NCI-H2081 (cell line): ENCODE data around the gene ZBTB37.
"Not testable (repeated sequence)": the region's sequence is repeated elsewhere in the genome, so short reads cannot be mapped to it uniquely, and the experiment has no call there.

Experiments
- DNase-seq, 2 experiments: peaks; one replicate each; lab custom pipeline; 2025; lab: John Stamatoyannopoulos, UW

ZBTB37 gene

DNA sequence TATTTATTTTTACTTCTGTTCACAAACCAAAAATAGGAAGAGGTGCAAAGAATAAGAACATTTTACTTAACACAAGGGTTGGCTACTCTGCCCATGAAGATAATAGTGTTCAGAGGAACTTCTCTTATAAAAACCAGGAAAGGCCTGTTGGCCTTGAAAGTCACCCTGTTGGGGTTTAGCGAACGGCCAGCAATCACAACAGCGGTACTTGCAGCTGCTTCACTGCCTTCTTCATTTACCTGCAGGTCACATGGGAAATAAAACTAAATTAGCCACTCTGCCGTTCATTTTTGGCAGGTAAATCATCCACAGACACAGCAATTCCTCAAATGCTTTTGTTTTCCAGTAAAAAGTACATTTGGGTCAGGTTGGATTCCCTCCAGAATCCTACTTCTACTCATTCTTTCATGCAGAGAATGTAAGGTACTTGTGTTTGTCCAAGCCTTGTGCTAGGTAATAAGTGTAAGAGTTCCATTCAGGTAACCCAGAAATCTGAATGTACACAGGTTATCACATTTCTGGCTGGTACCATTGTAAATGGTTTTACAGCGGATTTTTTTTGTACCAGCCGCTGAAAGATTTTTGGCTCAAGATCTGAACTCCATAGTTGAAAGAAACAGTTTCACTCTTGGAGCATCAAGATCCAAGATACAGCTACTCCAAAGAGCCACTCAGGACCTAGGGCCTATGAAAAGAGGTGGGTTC, 35.8 kb downstream of the ZBTB37 start:
- DNase-seq = peak; percentile 8 to 72

DNA sequence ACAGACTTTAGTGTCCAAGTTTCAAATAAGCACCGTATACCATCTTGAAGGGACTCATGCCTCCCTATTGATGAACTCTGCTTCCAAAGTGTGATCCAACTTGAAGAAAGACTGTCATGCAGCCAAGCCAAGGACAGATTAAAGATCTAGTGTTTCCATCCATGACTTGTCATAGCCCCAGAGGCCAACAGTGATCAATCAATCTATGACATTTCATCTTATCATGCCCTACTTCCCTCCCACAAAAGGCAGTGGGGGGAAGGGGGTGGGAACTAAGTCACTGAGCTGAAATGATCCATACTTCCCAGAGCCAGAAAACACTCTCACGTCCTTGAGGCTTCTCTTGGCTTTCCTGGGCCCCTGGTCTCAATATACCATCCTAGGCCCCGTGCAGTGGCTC, 44.9 kb downstream of the ZBTB37 start:
- no peak for DNase-seq

- no peak for DNase-seq
Observed at GRCh38 chr1:173914366-173914871, 46.2 kb downstream of the ZBTB37 start.

GRCh38 chr1:173915596-173915995, 47.4 kb downstream of the ZBTB37 start:
- no peak for DNase-seq

GRCh38 chr1:173916667-173917066, 48.5 kb downstream of the ZBTB37 start:
- DNase-seq = no peak

DNA sequence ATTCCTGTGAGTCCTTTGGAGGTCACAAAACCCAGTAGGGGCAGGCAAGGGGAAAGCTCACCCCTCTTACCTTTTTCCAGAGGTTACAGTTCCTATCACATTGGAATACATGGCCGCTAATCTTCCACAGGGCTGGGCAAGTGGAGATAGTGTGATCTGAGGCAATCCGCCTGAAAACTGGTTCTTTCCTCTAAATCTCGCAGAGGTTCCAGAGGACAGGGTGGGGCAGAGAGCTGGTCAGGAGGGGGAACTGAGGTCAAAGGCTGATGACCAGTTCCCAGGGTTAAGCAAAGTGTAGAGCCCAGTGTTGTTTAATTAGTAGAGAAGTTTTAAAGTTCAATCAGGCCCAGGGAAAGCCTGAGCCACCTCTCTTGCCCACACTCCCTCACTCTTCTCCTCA, 49.0 kb downstream of the ZBTB37 start, which contains the start of gene SERPINC1:
Gene SERPINC1 (minus strand): TSS at position 179 of the 400 bp plus-strand sequence. CDS start 68 bp downstream, at position 111.
- no peak for DNase-seq

DNA sequence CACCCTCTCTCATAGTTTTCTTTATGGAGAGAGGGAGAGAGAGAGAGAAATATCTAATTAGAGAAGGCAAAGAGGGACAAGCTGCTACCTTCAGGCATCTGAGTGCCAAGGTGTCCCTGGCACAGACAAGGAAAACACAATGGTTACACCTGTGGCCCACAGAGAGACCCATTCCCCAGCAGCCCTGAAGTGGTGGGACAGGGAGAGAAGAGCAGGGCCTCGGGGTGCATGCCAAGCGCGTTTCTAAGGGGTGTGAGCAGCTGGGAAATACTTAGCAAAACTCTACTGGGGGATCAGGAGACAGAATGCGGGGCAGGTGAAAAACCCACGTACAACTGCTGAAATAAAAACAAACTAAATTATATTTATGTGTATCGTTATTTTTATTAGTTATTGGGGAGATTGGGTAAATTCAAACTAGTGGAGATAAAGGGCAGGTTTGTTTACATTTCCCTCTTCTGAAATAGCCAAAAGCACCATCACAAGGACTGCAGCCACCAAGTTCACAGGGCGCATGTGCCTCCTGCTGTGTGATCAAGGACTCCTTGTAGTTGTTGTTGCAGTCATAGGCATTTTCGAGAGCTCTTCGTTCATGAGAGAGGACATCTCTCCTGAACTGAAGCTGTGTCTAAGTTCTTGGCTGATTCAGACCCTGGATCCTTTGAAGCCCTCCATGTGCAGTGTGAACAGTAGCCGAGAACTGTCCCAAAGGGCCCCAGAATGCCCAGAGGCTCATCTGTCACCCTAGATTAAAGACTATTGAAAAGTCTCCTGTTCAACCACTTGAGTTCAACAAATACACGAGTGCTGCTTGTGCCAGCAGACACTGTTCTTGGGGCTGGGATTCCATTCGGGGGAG, 49.7 kb downstream of the ZBTB37 start:
- DNase-seq = no peak

DNA sequence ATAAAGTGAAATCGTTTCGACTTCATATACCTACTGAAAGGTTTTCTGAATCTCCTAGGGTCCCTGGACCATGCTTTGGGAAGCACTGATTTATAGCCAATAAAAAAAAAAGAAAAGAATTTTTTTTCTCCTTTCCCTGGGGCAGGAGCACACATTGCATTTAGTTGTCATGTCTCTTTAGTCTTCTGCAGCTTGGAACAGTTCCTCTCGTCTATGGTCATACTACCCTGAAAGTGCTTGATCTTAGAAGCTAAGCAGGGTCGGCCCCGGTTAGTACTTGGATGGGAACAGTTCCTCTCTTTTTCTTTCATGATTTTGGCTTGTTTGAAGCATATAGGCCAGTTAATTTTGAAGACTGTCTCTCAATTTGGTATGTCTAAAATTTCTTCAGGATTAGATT, 52.7 kb downstream of the ZBTB37 start:
- no peak for DNase-seq

DNA sequence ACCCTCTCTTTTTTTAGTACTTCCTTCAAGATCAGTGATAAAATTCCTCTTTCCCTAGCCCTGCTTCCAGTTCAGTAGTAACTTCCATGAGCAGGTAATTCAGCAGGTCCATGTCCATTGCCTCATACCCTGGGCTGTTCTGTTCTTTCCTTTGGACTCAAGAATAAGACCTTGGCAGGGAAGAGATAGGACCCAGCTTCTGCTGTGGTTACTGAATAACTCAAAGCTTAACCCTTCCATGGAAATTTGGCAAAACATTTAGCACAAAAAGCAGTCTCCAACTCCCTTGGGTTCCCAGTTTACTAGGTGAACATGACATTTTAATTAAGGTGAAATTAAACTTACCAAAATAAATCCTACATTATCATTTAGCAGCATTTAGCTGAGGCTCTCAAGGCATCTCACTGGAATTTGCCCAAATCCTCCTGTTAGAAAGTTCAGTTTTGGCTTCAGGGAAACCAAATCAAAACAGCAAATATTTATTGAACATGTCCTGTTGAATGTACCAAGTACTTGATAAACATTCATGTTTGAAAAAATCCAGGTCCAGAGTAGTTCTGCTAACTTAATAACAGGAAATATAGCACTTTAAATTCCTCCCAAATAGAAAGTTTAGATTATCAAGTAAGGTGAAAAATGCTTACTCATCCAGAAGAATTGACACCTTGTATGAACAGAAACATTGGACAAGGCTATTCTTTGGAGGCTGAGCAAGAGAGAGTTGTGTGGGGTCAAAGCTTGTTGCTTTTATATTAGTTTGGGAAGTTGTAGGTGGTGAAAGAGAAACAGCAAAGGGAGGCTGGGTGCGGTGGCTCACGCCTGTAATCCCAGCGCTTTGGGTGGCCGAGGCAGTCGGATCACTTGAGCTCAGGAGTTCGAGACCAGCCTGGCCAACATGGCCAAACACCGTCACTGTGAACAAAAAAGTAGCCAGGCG, 57.4 kb downstream of the ZBTB37 start:
- no peak for DNase-seq

DNA sequence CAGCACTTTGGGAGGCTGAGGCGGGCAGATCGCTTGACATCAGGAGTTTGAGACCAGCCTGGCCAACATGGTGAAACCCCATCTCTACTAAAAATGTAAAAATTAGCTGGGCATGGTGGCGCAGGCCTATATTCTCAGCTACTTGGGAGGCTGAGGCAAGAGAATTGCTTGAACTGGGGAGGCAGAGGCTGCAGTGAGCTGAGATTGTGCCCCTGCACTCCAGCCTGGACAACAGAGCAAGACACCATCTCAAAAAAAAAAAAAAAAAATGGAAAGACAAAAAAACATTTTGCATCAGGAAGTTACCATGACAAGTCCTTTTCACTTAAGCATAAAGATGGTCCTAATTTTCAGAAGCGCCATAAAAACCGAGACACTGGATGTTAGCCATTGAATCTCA, 62.4 kb downstream of the ZBTB37 start:
- DNase-seq = not testable (repeated sequence)

DNA sequence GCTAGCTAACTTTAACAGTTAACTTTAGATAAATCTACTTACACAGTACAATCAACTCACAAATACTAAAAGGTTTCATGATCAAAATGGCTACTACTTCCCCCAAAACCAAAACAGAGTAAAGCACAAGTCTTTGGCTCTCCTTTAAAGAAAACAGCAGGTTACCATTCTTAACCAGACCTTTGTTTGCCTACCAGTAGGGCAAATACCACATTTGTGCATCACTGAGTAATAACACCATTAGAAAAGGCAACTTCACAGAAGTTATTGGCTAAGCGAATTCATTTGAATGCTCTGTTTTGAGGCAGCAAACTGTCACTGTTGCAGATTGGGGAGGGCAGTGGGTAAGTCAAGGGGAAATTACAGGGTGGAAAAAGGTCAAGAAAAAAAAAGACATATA, 66.3 kb downstream of the ZBTB37 start:
- DNase-seq = no peak

- no peak for DNase-seq
Observed at GRCh38 chr1:173937062-173937461, 68.9 kb downstream of the ZBTB37 start.

- no peak for DNase-seq
Observed at GRCh38 chr1:173946380-173946921, 78.3 kb downstream of the ZBTB37 start.

DNA sequence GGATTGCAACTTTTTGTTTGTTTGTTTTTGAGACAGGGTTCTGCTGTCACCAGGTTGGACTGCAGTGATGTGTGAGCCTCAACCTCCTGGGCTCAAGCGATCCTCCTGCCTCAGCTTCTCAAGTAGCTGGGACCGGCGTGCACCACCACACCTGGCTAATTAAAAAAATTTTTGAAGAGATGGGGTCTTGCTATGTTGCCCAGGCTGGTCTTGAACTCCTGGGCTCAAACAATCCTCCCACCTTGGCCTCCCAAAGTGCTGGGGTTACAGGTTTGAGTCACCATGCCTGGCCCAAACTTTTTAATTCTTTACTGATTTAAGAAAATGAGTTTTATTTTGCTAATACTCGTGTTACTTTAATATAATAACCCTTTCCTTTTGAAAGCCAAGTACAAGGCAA, 80.4 kb downstream of the ZBTB37 start:
- no peak for DNase-seq
